ENCODE results near the gene IL17RC.

The IL17RC gene

DNA sequence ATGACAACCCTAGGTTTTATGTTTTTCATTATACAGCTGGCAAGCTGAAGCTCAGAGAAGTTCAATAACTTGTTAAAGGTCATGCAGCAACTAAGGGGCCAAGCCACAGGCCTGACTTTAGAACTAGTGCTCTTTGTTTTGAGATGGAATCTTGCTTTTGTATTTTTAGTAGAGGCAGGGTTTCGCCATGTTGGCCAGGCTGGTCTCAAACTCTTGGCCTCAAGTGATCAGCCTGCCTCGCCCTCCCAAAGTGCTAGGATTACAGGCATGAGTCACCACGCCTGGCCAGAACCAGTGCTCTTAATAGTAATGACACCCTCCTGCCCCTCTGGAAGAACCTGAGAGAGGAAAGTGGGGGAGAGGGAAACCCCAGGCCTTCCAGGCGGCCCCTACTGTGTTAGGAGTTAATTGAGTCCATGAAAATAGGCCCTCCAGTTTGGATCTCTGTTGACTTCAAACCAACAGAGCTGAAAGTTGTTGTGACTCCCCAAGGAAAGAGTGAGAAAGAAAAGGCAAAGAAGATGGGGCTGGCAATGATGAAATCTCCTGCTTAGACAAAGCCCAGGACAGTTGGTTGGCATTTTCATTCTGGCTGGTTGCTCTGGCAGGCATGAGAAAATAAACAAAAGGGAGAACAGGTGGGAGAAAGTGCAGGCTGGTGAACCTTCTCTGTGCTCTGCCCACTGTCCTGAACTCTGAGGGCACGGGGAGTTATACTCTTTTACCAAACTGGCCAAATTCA lies 38.9 kb downstream of the IL17RC start:
- no peak for TF ChIP-seq CTCF (conservative IDR thresholded peaks at IDR 0.05; ENCODE audit: low read length)
- H3K4me3 ChIP-seq (ENCODE audit: low read length) = no peak overlapping the region
- DNase-seq (ENCODE audit: low read depth) = no peak

GRCh38 chr3:9957214-9957613 lies 40.3 kb downstream of the IL17RC start:
- no peak overlapping the region for H3K4me3 ChIP-seq (ENCODE audit: low read length)
- peak; percentile 33 for DNase-seq (ENCODE audit: low read depth)
- peak; percentile 31 for TF ChIP-seq CTCF (conservative IDR thresholded peaks at IDR 0.05; ENCODE audit: low read length)

- no peak for DNase-seq (ENCODE audit: low read depth)
- TF ChIP-seq CTCF (conservative IDR thresholded peaks at IDR 0.05; ENCODE audit: low read length) = no peak
- H3K4me3 ChIP-seq (ENCODE audit: low read length) = no peak overlapping the region
These were observed 48.4 kb downstream of the IL17RC start for GRCh38 chr3:9965200-9965875.

GRCh38 chr3:9966841-9967240 lies 49.9 kb downstream of the IL17RC start:
- TF ChIP-seq CTCF (conservative IDR thresholded peaks at IDR 0.05; ENCODE audit: low read length) = no peak
- no peak for DNase-seq (ENCODE audit: low read depth)
- no peak overlapping the region for H3K4me3 ChIP-seq (ENCODE audit: low read length)

GRCh38 chr3:9969632-9970019 lies 52.7 kb downstream of the IL17RC start:
- no peak for DNase-seq (ENCODE audit: low read depth)
- H3K4me3 ChIP-seq (ENCODE audit: low read length) = no peak overlapping the region
- TF ChIP-seq CTCF (conservative IDR thresholded peaks at IDR 0.05; ENCODE audit: low read length) = no peak

GRCh38 chr3:9970020-9970652 lies 53.2 kb downstream of the IL17RC start:
- H3K4me3 ChIP-seq (ENCODE audit: low read length) = no peak overlapping the region
- no peak for TF ChIP-seq CTCF (conservative IDR thresholded peaks at IDR 0.05; ENCODE audit: low read length)
- peak; percentile 85 for DNase-seq (ENCODE audit: low read depth)
